NB4 (cell line): ENCODE measurements around the gene TBC1D2B.

Experiments used
- POLR2A ChIP-seq: IDR thresholded peaks from 2 replicates; pipeline ENCODE4 v1.6.1; 2011; ENCODE audit warnings: mild to moderate bottlenecking; ENCODE audit not compliant: insufficient read length; ENCODE audit errors: extremely low read depth
- TF ChIP-seq, protein P1 (sequence below): IDR thresholded peaks from one replicate; pipeline ENCODE4 v1.5.1; 2012; ENCODE audit warnings: low read depth, low read length
- TF ChIP-seq, protein P2 (sequence below): IDR thresholded peaks from 2 replicates; pipeline ENCODE4 v1.6.1; 2011; ENCODE audit warnings: low read depth, low read length

DNA sequence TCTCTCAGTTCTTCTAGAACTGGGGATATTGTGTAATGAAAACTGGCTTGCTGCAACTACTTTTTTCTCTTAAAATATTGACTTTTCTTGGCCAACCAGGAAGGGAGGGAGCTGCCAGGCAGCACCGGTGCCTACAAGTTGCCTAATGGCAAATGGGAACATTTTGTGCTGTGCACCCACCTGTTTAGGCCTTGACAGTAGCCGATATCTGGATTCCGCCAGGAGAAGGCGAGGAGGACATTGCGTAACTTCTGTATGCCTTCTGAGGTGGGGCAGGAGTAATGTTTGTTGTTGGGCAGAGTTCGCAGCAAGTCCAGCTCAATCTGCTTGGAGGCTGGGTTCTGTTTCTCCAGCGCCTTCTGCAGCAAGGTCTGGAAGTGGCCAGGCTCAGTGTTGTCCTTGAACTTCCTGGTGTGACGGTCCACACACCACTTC, 64.9 kb downstream of the TBC1D2B start:
- TF ChIP-seq, protein P1, sequence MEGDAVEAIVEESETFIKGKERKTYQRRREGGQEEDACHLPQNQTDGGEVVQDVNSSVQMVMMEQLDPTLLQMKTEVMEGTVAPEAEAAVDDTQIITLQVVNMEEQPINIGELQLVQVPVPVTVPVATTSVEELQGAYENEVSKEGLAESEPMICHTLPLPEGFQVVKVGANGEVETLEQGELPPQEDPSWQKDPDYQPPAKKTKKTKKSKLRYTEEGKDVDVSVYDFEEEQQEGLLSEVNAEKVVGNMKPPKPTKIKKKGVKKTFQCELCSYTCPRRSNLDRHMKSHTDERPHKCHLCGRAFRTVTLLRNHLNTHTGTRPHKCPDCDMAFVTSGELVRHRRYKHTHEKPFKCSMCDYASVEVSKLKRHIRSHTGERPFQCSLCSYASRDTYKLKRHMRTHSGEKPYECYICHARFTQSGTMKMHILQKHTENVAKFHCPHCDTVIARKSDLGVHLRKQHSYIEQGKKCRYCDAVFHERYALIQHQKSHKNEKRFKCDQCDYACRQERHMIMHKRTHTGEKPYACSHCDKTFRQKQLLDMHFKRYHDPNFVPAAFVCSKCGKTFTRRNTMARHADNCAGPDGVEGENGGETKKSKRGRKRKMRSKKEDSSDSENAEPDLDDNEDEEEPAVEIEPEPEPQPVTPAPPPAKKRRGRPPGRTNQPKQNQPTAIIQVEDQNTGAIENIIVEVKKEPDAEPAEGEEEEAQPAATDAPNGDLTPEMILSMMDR: no peak
- no peak for TF ChIP-seq POLR2A
- TF ChIP-seq, protein P2, sequence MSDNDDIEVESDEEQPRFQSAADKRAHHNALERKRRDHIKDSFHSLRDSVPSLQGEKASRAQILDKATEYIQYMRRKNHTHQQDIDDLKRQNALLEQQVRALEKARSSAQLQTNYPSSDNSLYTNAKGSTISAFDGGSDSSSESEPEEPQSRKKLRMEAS: no peak
